GM23338 (cell line): ENCODE results near the gene DLX5. TPM values are rescaled to one million over a fixed set of nuclear protein-coding genes. Genes with fewer than 3 reads are reported as not detected.
A peak's percentile ranks its signal among the peaks of the same experiment; 100 is the strongest.

Source experiments
- ATAC-seq: fragments of 200-7000 bp; cut with Tn5 transposase; 3 replicates; pipeline ENCODE4 v1.9.1; 2020
- DNase-seq: peaks from one replicate; pipeline ENCODE4 v3.0.0-alpha.2; 2015; ENCODE audit warnings: low spot score
- H2AFZ ChIP-seq: fragments of 200-600 bp; sonication (generic); 2 replicates; pipeline ENCODE4 v1.8.0; 2016; ENCODE audit warnings: antibody characterized with exemption, mild to moderate bottlenecking, moderate library complexity
- H3F3A ChIP-seq: fragments of 200-600 bp; sonication (generic); replicated peaks from 2 replicates; pipeline ENCODE4 v1.8.0; 2017; ENCODE audit warnings: antibody characterized with exemption, mixed run types, low read depth
- H3K27ac ChIP-seq: fragments of 200-600 bp; sonication (generic); 2 replicates; pipeline ENCODE4 v1.6.1; 2016; ENCODE audit warnings: low read depth
- H3K27me3 ChIP-seq: fragments of 200-600 bp; sonication (generic); 2 replicates; pipeline ENCODE4 v1.8.0; 2016; ENCODE audit warnings: mild to moderate bottlenecking, mixed run types, moderate library complexity; ENCODE audit not compliant: insufficient read depth
- H3K36me3 ChIP-seq: fragments of 200-600 bp; sonication (generic); 2 replicates; pipeline ENCODE4 v1.8.0; 2016; ENCODE audit warnings: mild to moderate bottlenecking; ENCODE audit not compliant: insufficient read depth
- H3K4me1 ChIP-seq: fragments of 200-600 bp; sonication (generic); 2 replicates; pipeline ENCODE4 v1.8.0; 2016; ENCODE audit warnings: mild to moderate bottlenecking, moderate library complexity; ENCODE audit not compliant: insufficient read depth
- H3K4me2 ChIP-seq: fragments of 200-600 bp; sonication (generic); 2 replicates; pipeline ENCODE4 v1.7.1; 2017; ENCODE audit warnings: mixed run types
- H3K4me3 ChIP-seq: fragments of 200-600 bp; sonication (generic); 2 replicates; pipeline ENCODE4 v1.6.1; 2016; ENCODE audit warnings: mixed run types
- H3K79me2 ChIP-seq: fragments of 200-600 bp; sonication (generic); replicated peaks from 2 replicates; pipeline ENCODE4 v1.8.0; 2017; ENCODE audit warnings: mild to moderate bottlenecking; ENCODE audit not compliant: insufficient read depth
- H3K9me2 ChIP-seq: fragments of 200-600 bp; sonication (generic); 2 replicates; pipeline ENCODE4 v1.8.0; 2017; ENCODE audit not compliant: insufficient read depth
- H4K20me1 ChIP-seq: fragments of 200-600 bp; sonication (generic); replicated peaks from 2 replicates; pipeline ENCODE4 v1.8.0; 2017; ENCODE audit warnings: mild to moderate bottlenecking; ENCODE audit not compliant: insufficient read depth
- H3K27ac Mint-ChIP-seq: 2 replicates; pipeline ENCODE4 v1.8.0; 2020; ENCODE audit warnings: inconsistent platforms, mild to moderate bottlenecking, moderate library complexity, mixed read lengths
- H3K27me3 Mint-ChIP-seq: 3 replicates; pipeline ENCODE4 v1.8.0; 2022; ENCODE audit warnings: low read depth, mild to moderate bottlenecking, moderate library complexity, mixed read lengths, inconsistent platforms; ENCODE audit not compliant: insufficient read depth, poor library complexity
- H3K36me3 Mint-ChIP-seq: 3 replicates; pipeline ENCODE4 v1.8.0; 2021; ENCODE audit warnings: low read depth, mild to moderate bottlenecking, inconsistent platforms, moderate library complexity, mixed read lengths
- H3K4me1 Mint-ChIP-seq: 3 replicates; pipeline ENCODE4 v1.8.0; 2020; ENCODE audit warnings: mild to moderate bottlenecking, inconsistent platforms, mixed read lengths
- H3K4me3 Mint-ChIP-seq: 3 replicates; pipeline ENCODE4 v1.8.0; 2021; ENCODE audit warnings: moderate library complexity, mild to moderate bottlenecking, inconsistent platforms, mixed read lengths
- H3K9me3 Mint-ChIP-seq: 3 replicates; pipeline ENCODE4 v1.8.0; 2020; ENCODE audit warnings: moderate library complexity, mild to moderate bottlenecking, inconsistent platforms, mixed read lengths
- ETS1 ChIP-seq: IDR thresholded peaks from 2 replicates; pipeline ENCODE4 v1.6.1; 2016; ENCODE audit warnings: antibody characterized with exemption
- EZH2 ChIP-seq: fragments of 200-600 bp; sonication (generic); IDR thresholded peaks from one replicate; pipeline ENCODE4 v1.8.0; 2017; ENCODE audit warnings: antibody characterized with exemption, mild to moderate bottlenecking, low read depth; ENCODE audit not compliant: unreplicated experiment
- JUNB ChIP-seq: IDR thresholded peaks from one replicate; pipeline ENCODE4 v1.6.1; 2016; ENCODE audit warnings: antibody characterized with exemption; ENCODE audit not compliant: unreplicated experiment
- NANOG ChIP-seq: IDR thresholded peaks from 2 replicates; pipeline ENCODE4 v1.6.1; 2016; ENCODE audit warnings: antibody characterized with exemption, borderline replicate concordance
- POLR2AphosphoS5 ChIP-seq: IDR thresholded peaks from 2 replicates; pipeline ENCODE4 v1.6.1; 2016; ENCODE audit warnings: antibody characterized with exemption, low read depth
- REST ChIP-seq: IDR thresholded peaks from one replicate; pipeline ENCODE4 v1.6.1; 2018; ENCODE audit warnings: antibody characterized with exemption; ENCODE audit not compliant: unreplicated experiment
- ZNF114 ChIP-seq: fragments of 250-450 bp; sonication (Bioruptor Pico); IDR thresholded peaks from 2 replicates; pipeline ENCODE4 v1.5.0; 2020; ENCODE audit warnings: mild to moderate bottlenecking, moderate library complexity
- ZNF331 ChIP-seq: fragments of 250-450 bp; sonication (Bioruptor Pico); IDR thresholded peaks from 2 replicates; pipeline ENCODE4 v1.5.0; 2020; ENCODE audit warnings: low read depth, mild to moderate bottlenecking, moderate library complexity
- polyA plus RNA-seq: library from polyadenylated mRNA; unstranded; fragments of >200 nt; fragmentation: Nextera tagmentation; extraction: Ambion mirVana; gene quantifications from 2 replicates; pipeline ENCODE4 v1.2.1, GENCODE V29; 2016
- total RNA-seq: library from RNA; depleted of rRNA; stranded (reverse); fragments of >200 nt; shearing (Covaris generic); gene quantifications from 2 replicates; pipeline ENCODE4 v1.2.3, GENCODE V29; 2014

DLX5 gene
- total and polyA plus RNA-seq, 2 experiments from 2014 or later = not detected

DNA sequence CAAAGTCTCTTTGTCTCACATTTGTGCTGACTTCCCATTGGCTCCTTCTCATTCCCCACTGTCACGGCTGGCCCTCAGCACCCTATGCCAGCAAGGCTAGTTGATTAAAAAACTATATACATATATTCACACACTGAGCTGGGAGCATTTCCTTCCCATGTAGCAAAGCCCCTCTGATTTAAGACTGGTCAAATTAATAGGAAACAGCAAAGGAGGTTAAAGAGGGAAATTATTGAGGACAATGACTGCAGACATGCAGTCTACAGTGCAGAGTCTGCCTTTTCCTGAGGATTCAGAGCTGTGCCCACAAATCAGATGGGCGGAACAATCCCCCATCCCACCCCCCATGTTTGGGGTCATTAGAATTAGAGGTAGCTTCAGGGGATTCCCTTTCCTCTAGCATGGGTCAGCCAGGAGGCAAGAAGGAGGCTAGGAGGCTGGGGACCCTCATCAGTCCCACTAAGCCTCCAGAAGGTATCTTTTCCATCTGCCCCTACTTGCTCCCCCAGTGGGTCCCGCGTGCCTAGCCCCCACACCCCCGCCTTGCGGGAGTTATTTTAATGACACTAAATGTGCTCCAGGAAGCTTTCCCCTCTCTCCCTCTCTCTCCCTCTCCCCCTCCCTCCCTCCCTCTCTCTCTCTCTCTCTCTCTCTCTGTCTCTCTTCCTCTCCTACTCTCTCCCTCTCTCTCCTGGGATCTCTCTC lies 29.1 kb downstream of the DLX5 start (continued):
- TF ChIP-seq REST = no peak
- TF ChIP-seq ETS1 = no peak
- no peak for TF ChIP-seq POLR2AphosphoS5
- no peak for TF ChIP-seq ZNF114 (CRISPR knock-in tag)
- no peak for TF ChIP-seq ZNF331 (CRISPR knock-in tag)
- TF ChIP-seq NANOG = no peak
- TF ChIP-seq JUNB = no peak

GRCh38 chr7:96993980-96994379 lies 30.7 kb downstream of the DLX5 start:
- no peaks in the 10 kb centered on the region for H3K36me3 ChIP-seq
- H3K36me3 Mint-ChIP-seq = no peaks in the 10 kb centered on the region
- ATAC-seq (no peak), DNase-seq (no peak)
- no peak overlapping the region for H3K27ac ChIP-seq
- peaks cover 29% of the 10 kb centered on the region for H3F3A ChIP-seq
- H3K79me2 ChIP-seq = no peaks in the 10 kb centered on the region
- H3K4me1 Mint-ChIP-seq = peaks cover 65% of the 10 kb centered on the region
- H2AFZ ChIP-seq = no peak overlapping the region
- H4K20me1 ChIP-seq = peaks cover 35% of the 10 kb centered on the region
- H3K4me3 Mint-ChIP-seq = no peak overlapping the region; the same call in 2 of the 3 replicates
- H3K27ac Mint-ChIP-seq = no peak overlapping the region
- no peak overlapping the region for H3K4me2 ChIP-seq
- no peak overlapping the region for H3K4me3 ChIP-seq
- H3K27me3 Mint-ChIP-seq = peaks cover 100% of the 10 kb centered on the region
- TF ChIP-seq JUNB = no peak
- peaks cover 77% of the 10 kb centered on the region for H3K4me1 ChIP-seq
- H3K9me2 ChIP-seq = no peaks in the 10 kb centered on the region
- H3K27me3 ChIP-seq = peaks cover 100% of the 10 kb centered on the region
- peaks cover 7% of the 10 kb centered on the region; the same call in 2 of the 3 replicates for H3K9me3 Mint-ChIP-seq

DNA sequence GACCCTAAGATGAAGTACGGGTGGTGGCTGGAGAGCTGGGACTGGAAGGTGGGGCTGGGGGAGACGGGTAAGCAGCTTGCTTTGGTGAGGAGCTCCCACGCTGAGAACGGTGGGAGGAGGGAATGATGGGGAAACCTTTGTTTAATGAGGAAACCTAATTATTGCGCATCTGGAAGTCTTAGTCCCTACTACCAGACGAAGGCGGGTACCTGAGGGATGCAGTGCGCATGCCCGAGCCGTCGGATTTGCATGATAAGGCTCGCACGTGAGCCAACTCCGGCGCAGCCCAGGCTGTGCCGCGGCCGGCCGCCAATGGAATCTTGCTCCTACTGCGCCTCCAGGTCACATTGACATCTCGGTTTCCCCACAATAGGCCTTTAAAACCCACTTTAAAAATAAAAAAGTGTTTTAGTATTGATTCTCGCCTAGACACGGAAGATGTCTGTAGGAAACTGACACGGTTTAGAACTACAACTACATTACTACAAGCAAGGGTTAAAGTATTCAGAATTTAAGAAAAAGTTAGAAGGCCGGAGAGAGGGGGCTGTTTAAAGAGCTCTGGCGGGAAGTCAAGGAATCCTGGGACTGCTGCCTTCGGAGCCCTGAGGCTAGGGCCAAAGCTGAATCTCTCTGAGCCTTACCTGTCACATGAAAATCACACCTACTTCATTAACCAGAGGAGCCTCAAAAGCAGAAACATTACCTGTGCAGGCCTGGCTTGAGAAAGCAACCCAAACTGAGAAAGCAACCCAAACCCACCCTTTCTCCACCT lies 31.4 kb downstream of the DLX5 start:
- Histone ChIP-seq H3K27me3 (peaks cover 100% of the 10 kb centered on the region), H3K9me2 (no peaks in the 10 kb centered on the region), H3K79me2 (no peaks in the 10 kb centered on the region), H3K4me2 (peak overlapping the region; percentile 78), H4K20me1 (peaks cover 31% of the 10 kb centered on the region), H3K36me3 (no peaks in the 10 kb centered on the region), H3K4me3 (peak overlapping the region; percentile 49), H2AFZ (no peak overlapping the region), H3K27ac (no peak overlapping the region), H3F3A (peaks cover 22% of the 10 kb centered on the region), H3K4me1 (peaks cover 77% of the 10 kb centered on the region)
- Mint-ChIP-seq H3K9me3 (peaks cover 7% of the 10 kb centered on the region; the same call in 2 of the 3 replicates), H3K27me3 (peaks cover 100% of the 10 kb centered on the region), H3K36me3 (no peaks in the 10 kb centered on the region), H3K4me3 (peak overlapping the region; percentile 66), H3K27ac (no peak overlapping the region), H3K4me1 (peaks cover 63% of the 10 kb centered on the region)
- peak; percentile 78 for TF ChIP-seq EZH2
- no peak for TF ChIP-seq NANOG
- ATAC-seq (peak; percentile 73), DNase-seq (peak; percentile 96)
